LHCN-M2 (cell line): Measurements from ENCODE around the gene TRPC1. TPM values are rescaled to one million over a fixed set of nuclear protein-coding genes. Genes with fewer than 3 reads are reported as not detected.

Experiments
- DNase-seq: peaks from one replicate; pipeline ENCODE4 v3.0.0-alpha.2; 2012; ENCODE audit warnings: low read depth
- total RNA-seq: library from RNA; depleted of rRNA; stranded (reverse); fragments of >200 nt; gene quantifications from 2 replicates; pipeline ENCODE4 v1.2.3, GENCODE V29; 2014; rRNA removed

The TRPC1 gene
- total RNA-seq, 1 experiment from 2014 or later, result 19.3 TPM

DNA sequence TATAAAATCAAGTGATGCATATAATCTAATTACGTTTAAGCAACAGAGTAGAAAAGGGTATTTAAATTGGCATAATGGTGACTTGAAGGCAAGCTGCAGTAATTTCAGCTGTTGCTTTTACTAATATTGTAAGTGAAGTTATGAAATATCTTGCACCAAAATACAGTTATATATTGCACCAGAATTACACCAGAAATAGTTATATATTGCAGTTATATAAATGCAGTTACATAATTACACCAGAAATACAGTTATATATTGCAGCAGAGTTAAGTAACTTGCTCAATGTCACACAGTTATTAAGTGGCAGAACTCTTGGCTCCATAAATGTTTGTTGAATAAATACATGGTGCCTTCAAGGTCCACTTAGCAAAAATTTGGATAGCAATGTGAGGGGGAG is 113.7 kb downstream of the TRPC1 start:
- no peak for DNase-seq

DNA sequence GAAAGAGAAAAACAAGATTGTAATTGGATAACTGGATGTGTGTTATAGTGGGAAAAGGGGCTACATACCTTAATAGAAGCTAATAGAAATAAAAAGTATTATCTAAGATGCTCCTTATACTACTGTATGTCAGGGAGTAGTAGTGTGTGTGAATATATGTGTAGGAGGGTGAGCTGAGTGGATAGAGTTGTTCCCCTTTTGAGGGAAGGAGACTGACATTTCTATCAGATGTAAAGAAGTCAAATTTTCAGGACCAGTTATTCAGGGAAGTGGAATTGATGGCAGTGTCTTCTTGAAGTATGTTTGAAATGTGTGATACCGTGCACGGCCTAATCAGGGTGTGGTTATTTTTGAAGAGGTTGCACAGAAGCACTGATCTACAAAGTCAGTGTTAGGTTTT is 116.0 kb downstream of the TRPC1 start:
- no peak for DNase-seq

DNA sequence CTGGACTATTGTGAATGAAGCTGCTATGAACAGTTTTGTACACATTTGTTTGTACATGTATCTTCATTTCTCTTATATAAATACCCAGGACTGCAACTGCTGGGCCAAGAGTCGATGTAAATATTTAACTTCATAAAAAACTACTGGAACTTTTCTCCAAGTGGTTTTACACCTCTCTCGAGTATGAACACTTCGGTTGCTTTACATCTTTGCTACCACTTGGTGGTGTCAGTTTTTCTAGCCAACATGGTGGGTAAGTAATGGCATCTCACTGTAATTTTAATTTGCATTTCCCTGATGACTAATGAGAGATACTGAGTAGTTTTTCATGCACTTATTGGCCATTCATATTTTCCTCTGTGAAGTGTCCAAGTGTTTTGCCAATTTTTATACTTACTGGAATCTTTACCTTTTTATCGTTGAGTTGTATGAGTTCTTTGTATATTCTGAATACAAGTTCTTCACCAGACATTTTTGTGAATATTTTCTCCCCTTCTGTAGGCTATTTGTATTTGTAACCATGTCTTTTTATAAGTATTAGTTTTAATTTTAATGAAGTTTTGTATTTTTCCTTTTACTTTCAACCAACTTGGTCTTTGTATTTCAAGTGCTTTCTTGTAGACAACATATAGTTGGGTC is 120.6 kb downstream of the TRPC1 start:
- DNase-seq, result peak; percentile 39

DNA sequence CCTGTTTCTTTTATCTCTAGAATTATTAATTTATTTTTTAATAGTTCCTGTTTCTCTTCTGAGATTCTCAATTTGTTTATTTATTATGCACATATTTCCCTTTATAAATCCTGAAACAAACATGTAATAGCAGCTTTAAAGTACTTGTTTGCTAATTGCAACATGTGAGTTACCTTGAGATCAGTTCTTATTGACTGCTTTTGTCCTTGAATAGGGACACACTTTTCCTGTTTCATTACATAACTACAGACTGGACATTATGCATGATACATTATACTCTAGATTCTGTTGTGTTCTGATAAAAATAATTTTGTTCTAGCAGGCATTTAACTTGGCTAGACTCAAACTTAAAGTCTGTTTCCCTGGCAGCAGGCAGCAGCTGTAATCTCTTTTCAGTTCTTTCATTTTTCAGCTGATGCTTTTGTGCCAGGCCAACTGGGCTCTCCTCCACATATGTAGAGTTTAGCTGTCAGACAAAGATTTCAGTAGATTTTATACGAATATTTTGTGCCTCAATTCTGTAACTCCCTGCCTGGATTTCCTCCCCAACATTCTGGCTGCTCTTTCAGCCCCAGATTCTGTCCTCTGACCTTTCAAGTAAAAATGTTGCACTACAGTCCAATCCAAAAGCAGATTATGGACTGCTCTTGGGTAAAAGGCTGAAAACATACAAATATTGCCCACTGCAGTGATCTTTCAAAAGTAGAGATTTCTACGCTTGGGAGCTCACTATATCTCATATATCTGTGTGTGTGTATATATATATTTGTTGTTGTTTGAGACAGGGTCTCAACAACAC is 123.1 kb downstream of the TRPC1 start:
- DNase-seq, result no peak

DNA sequence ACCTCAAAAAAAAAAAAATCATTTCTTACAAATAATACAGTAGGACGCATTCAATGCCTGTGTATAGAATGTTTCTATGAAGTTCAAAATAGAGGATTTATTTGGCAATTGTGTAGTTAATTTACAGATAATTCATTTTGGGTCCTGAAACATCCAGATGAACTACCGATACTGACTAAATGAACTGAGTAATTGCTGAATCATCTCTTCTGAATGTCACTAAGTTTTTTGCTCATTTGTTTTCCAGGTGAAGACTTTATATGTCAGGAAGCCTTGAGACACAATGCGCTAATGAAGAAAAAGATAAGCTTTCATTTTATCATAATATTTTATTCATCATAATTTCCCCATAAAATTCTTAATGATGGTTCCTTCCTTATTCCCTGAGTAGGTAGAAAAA is 125.3 kb downstream of the TRPC1 start:
- DNase-seq, result no peak

DNA sequence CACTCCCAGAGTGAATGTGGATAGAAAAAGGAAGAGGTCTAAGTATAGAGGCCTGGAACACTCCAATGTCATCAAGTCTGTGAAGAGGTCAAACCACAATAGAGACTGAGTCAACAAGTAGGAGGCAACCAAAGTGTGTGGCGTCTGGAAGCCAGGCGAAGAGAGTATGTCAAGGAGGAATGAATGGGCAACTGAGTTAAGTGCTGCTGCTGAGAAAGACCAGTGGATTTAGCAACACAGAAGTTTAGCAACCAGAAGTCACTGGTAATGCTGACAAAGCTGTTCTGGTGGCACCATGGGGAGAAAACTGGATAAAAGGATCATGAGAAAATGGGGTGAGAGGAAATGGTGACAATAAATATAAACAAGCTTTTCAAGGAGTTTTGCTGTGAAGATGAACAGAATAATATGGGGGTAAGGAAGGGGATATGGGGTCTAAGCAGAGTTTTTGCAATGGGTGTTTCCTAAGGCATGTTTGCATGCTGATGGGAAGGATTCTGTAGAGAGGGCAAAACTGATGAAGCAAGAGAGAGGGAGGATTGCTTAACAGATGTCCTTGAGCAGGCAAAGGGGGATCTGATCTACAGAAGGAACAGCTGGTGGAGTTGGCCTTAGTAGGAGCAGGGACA is 126.7 kb downstream of the TRPC1 start:
- DNase-seq, result peak; percentile 89

DNA sequence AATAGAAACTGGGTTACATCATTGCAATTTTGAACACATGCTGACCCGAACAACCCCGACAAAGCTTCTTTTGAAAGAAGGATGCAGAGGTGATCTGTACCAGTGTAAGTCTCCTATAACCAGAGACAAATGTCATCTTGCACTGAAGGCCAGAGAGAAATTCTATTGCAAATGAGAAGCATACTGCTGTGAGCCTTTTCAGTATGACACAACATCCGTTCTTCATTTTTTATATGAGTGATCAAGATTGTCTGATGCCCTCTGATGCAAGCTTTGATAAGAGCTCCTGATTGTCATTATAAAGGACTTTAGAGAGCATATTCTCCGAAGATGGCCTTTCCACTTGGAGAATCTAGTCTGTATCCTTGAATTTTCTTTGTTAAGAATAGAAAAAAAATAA is 128.2 kb downstream of the TRPC1 start:
- no peak for DNase-seq

DNA sequence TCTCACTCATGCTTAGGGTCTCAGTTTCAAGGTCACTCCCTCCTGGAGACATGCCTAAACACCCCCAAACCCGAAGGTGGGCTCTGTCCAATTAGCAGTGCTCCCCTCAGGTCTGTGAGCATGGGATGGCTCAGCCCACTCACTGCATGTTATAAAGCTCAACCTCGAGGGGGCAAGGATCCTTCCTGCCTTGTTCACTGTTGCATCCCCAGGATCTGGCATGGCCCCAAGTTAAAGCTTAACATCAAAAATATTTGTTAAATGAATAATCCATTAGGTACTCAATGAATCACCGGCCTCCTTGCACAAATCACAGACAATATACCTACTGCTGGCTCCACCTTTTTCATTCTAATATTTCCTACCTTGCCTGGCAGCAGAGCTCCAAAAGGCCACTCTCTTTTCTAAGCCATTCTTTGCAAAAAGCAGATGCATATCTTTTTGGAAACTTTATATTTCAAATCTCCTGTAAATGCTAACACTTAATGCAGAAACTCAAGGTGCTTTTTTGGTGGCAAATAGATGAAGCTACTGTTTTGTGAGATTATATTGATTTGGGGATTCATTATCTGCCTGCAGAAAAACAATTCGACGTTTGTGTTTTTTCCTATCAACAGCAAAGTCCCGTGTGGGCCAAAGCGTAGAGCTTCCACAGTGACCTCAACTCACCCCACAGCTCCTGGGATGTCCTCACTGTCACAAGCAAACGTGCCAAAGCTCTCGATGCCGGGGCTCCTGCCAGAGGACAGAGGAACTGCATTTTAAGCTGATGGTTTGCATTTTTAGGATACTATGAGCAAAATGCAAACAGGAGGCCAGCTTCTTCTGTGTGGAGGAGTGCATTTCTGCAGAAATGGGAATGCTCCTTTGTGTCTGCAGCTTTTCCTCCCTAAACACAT is 129.7 kb downstream of the TRPC1 start:
- DNase-seq, result no peak

DNA sequence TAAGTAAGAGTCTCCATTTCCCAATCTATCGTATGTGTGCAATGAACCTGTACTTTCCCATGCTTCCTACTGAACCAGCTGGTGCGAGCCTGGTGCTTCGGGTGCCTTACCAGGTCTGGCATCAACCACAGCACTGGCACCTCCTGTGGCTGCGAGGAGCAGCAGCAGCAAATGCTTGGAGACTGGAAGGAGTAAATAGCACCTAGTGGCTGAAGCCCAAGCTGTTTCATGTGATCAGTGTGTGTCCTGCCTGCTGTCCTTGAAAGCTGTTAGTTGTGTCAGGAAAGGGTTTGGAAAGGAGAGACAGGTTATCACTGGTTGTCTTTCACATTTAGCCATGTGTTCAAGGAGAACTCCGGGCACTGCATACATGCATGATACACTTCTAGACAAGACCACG is 133.2 kb downstream of the TRPC1 start:
- peak; percentile 29 for DNase-seq

Other genes starting within 250 kb of the TRPC1 start
- gene ATR, start 145.3 kb upstream of the TRPC1 start, total RNA-seq, result 24.7 and 31.2 TPM in 2 replicates
- gene PLS1, start 127.6 kb upstream of the TRPC1 start, total RNA-seq, result 0.45 and 1.1 TPM in 2 replicates
- 0.75 and 4.9 TPM in 2 replicates for gene PCOLCE2, start 165.0 kb downstream of the TRPC1 start, total RNA-seq
- gene PAQR9, start 239.6 kb downstream of the TRPC1 start, total RNA-seq, result not detected in 2 replicates